ENCODE results near the gene IL17RD.

Gene IL17RD

GRCh38 chr3:57130571-57131209 is 34.5 kb downstream of the IL17RD start:
- no peak for DNase-seq (ENCODE audit: low read depth)

- no peak for DNase-seq (ENCODE audit: low read depth)
Measured at GRCh38 chr3:57128826-57129667, 36.1 kb downstream of the IL17RD start.

GRCh38 chr3:57127891-57128518 is 37.1 kb downstream of the IL17RD start:
- no peak for DNase-seq (ENCODE audit: low read depth)

GRCh38 chr3:57126244-57126643 is 38.9 kb downstream of the IL17RD start:
- DNase-seq (ENCODE audit: low read depth), result no peak

GRCh38 chr3:57120451-57121174 is 44.5 kb downstream of the IL17RD start:
- no peak for DNase-seq (ENCODE audit: low read depth)

GRCh38 chr3:57120040-57120439 is 45.1 kb downstream of the IL17RD start:
- no peak for DNase-seq (ENCODE audit: low read depth)

- DNase-seq (ENCODE audit: low read depth), result no peak
Measured at GRCh38 chr3:57118254-57118653, 46.9 kb downstream of the IL17RD start.

GRCh38 chr3:57116501-57116900 is 48.7 kb downstream of the IL17RD start:
- DNase-seq (ENCODE audit: low read depth), result no peak

- no peak for DNase-seq (ENCODE audit: low read depth)
Measured at GRCh38 chr3:57112206-57112605, 52.9 kb downstream of the IL17RD start.

GRCh38 chr3:57110798-57111197 is 54.4 kb downstream of the IL17RD start:
- no peak for DNase-seq (ENCODE audit: low read depth)

- DNase-seq (ENCODE audit: low read depth), result no peak
Measured at GRCh38 chr3:57110214-57110613, 54.9 kb downstream of the IL17RD start.

GRCh38 chr3:57109437-57110199 is 55.5 kb downstream of the IL17RD start:
- no peak for DNase-seq (ENCODE audit: low read depth)

GRCh38 chr3:57108684-57109083 is 56.5 kb downstream of the IL17RD start:
- DNase-seq (ENCODE audit: low read depth), result no peak

GRCh38 chr3:57105585-57105984 is 59.6 kb downstream of the IL17RD start:
- DNase-seq (ENCODE audit: low read depth), result no peak

- DNase-seq (ENCODE audit: low read depth), result peak; percentile 11
Measured at GRCh38 chr3:57100046-57100695, 65.0 kb downstream of the IL17RD start.

GRCh38 chr3:57098418-57099310 is 66.5 kb downstream of the IL17RD start:
- no peak for DNase-seq (ENCODE audit: low read depth)

- no peak for DNase-seq (ENCODE audit: low read depth)
Measured at GRCh38 chr3:57097536-57097935, 67.6 kb downstream of the IL17RD start.

- DNase-seq (ENCODE audit: low read depth), result no peak
Measured at GRCh38 chr3:57095363-57095762, 69.8 kb downstream of the IL17RD start.

- no peak for DNase-seq (ENCODE audit: low read depth)
Measured at GRCh38 chr3:57094575-57094974, 70.6 kb downstream of the IL17RD start.

- no peak for DNase-seq (ENCODE audit: low read depth)
Measured at GRCh38 chr3:57093971-57094535, 71.1 kb downstream of the IL17RD start.
